AG04449 (cell line): ENCODE results near the gene ACVR2B.

Experiments
- CTCF ChIA-PET: fragments of 350-600 bp; formaldehyde crosslinking; extraction: SDS; loops from one replicate; lab custom pipeline; 2021; ENCODE audit warnings: antibody characterized with exemption; lab: Yijun Ruan, JAX
- POLR2A ChIA-PET: fragments of 400-600, 350-600 bp; formaldehyde crosslinking; extraction: SDS; loops from one replicate; lab custom pipeline; 2020; ENCODE audit warnings: antibody characterized with exemption, inconsistent platforms; lab: Yijun Ruan, JAX
- DNase-seq: peaks from one replicate; pipeline ENCODE4 v3.0.0-alpha.2; 2010; ENCODE audit warnings: low read depth, low spot score
- H3K4me3 ChIP-seq: 2 replicates; pipeline ENCODE4 v1.5.1; 2011; ENCODE audit warnings: low read depth, mild to moderate bottlenecking, control low read depth, low read length
- TF ChIP-seq, protein P1 (sequence below): IDR thresholded peaks from one replicate; pipeline ENCODE4 v1.5.1; 2011; ENCODE audit warnings: mild to moderate bottlenecking, moderate library complexity, low read length, control low read depth, inconsistent platforms; ENCODE audit not compliant: insufficient read depth; ENCODE audit errors: missing control alignments

Gene ACVR2B

GRCh38 chr3:38455639-38456430, 2.1 kb downstream of the ACVR2B start:
- TF ChIP-seq, protein P1, sequence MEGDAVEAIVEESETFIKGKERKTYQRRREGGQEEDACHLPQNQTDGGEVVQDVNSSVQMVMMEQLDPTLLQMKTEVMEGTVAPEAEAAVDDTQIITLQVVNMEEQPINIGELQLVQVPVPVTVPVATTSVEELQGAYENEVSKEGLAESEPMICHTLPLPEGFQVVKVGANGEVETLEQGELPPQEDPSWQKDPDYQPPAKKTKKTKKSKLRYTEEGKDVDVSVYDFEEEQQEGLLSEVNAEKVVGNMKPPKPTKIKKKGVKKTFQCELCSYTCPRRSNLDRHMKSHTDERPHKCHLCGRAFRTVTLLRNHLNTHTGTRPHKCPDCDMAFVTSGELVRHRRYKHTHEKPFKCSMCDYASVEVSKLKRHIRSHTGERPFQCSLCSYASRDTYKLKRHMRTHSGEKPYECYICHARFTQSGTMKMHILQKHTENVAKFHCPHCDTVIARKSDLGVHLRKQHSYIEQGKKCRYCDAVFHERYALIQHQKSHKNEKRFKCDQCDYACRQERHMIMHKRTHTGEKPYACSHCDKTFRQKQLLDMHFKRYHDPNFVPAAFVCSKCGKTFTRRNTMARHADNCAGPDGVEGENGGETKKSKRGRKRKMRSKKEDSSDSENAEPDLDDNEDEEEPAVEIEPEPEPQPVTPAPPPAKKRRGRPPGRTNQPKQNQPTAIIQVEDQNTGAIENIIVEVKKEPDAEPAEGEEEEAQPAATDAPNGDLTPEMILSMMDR: no peak
- CTCF ChIA-PET: interaction anchor here (0.8 to 1.7 kb wide), 5 partner anchors 24 to 110 kb away, joined by 3 to 8 read pairs (median 3); partner anchors contain the start of genes EXOG and XYLB
- no peak for DNase-seq
- peak overlapping the region; percentile 69 for H3K4me3 ChIP-seq
- POLR2A ChIA-PET: interaction anchor here (1.2 to 1.5 kb wide), 2 partner anchors 8 to 319 kb away, joined by 3 to 4 read pairs; partner anchors contain the start of gene ACAA1

DNA sequence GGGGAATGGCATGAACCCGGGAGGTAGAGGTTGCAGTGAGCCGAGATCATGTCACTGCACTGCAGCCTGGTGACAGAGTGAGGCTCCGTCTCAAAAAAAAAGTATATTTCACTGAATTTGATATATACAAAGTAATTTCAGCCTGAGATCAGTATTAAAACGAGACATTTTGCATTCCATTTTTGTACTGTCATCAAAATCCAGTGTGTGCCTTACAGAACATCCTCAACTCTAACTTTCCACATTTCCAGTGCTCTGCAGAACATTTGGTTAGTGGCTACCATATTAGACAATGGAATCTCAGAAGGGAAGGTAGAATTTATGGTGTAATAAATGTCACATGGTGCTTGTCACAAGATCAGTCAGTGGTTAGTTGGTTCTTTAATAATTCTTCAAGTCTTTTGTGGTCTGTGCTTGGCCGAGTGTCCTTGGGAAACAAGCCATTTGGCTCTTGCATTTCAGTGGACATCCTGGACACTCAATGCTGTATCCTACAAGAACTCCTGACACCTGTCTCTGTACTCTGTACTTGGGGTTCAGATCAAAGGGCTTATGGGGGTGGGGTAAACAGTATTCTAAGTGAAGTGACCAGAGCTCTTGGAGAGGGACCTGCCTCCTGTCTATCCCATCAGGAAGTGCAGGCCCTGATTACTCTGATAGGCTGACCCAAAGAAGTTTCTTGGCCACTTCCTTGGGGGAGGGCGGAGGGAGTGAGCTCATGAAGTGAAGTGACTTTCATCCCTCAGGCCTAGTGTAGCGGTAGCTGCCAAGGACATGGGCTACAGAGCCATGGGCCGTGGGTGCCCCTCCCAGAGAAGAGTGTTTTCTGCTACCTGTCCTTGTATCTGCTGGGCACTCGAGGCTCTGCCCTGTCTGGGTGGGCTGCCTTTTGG, 3.7 kb downstream of the ACVR2B start:
- H3K4me3 ChIP-seq: no peak overlapping the region
- POLR2A ChIA-PET: no interaction called here
- DNase-seq: no peak
- TF ChIP-seq, protein P1: no peak
- CTCF ChIA-PET: interaction anchor here (1.1 to 1.9 kb wide), 3 partner anchors 12 to 111 kb away, joined by 3 to 7 read pairs (median 4); partner anchors contain the start of gene XYLB

DNA sequence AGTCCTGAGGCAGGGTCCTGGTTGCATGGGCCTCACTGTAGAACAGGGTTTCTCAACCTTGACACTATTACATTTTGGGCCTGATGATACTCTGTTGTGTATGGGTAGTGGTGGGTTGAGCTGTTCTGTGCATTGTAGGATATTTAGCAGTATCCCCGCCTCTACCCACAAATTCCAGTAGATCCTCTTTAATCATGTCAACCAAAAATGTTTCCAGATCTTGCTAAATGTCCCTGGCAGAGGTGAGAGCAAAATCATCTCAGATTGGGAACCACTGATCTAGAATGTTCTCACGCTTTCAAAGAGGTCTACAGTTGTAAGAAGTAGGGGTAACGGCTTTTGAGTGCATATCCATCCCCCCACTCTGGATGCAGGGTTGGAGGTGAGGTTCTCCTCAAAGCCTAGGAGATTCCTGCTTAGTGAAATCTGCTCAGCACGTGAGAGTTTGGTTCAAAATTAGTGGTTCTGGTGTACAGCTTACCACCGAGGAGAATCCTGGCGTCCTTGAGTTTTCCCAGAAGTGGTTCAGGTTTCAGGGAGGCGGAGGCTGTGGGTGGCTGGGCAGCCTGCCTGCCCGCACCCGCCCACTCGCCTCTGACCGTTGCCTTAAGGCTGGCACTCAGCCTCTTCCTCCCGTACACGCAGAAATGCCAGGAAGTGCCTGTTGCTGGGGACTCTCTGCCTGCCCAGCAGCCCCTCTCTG, 5.3 kb downstream of the ACVR2B start:
- ChIA-PET CTCF (interaction anchor here (1.8 to 1.9 kb wide), 2 partner anchors 21 to 112 kb away, joined by 4 to 7 read pairs; partner anchors contain the start of gene XYLB), POLR2A (no interaction called here)
- no peak overlapping the region for H3K4me3 ChIP-seq
- TF ChIP-seq, protein P1: no peak
- DNase-seq: no peak

- ChIA-PET POLR2A (no interaction called here), CTCF (no interaction called here)
- no peak overlapping the region for H3K4me3 ChIP-seq
- no peak for DNase-seq
- TF ChIP-seq, protein P1: no peak
Observed at GRCh38 chr3:38459499-38460048, 5.9 kb downstream of the ACVR2B start.

- DNase-seq: no peak
- ChIA-PET POLR2A (no interaction called here), CTCF (interaction anchor here (1.2 kb wide), 1 partner anchor 19 kb away, joined by 5 read pairs; no protein-coding TSS in a partner anchor)
- TF ChIP-seq, protein P1: no peak
- no peak overlapping the region for H3K4me3 ChIP-seq
Observed at GRCh38 chr3:38460377-38461270, 6.9 kb downstream of the ACVR2B start.
